GM19463 (cell line): ENCODE measurements around the gene IDE.
"Not testable (repeated sequence)": the region's sequence is repeated elsewhere in the genome, so short reads cannot be mapped to it uniquely, and the experiment has no call there.

Experiments
- ATAC-seq: cut with Tn5 transposase; IDR thresholded peaks from one replicate; pipeline ENCODE4 v1.9.1; 2021; ENCODE audit warnings: mild to moderate bottlenecking, moderate library complexity; ENCODE audit not compliant: unreplicated experiment

Gene IDE

DNA sequence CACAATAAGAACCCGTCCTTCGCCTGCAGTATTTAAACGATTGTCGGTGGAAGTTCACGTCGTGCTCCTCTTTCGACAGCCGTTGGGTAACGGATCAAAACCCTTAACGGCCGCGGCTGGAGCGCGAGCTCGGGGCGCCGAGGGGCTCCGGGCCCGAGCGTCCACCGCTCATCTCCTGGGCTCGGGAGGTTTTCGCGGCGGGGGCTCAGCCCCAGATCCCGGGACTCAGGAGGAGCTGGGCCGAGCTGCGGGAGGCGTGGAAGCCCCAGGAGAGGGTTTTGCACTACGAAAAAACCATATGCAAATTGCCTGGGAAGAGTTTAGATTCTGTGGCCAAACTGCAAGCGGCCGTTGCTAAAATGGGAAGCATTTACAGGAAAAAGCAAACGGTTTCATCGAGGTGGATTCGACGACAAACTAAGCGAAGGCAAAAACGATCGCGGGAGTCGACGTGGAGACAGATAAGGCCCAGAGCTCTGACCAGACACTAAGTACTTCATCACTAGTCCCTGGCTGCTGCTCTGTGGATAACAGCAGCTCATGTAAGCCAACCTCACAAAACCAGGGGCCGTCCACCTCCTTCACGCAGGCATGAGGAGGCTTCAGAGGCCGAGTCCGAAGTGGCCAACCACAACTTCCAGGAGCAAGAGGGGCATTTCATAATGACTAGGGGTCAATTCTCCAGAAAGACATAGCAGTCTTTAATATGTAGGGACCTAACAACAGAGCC lies 153.2 kb downstream of the IDE start:
- no peak for ATAC-seq

DNA sequence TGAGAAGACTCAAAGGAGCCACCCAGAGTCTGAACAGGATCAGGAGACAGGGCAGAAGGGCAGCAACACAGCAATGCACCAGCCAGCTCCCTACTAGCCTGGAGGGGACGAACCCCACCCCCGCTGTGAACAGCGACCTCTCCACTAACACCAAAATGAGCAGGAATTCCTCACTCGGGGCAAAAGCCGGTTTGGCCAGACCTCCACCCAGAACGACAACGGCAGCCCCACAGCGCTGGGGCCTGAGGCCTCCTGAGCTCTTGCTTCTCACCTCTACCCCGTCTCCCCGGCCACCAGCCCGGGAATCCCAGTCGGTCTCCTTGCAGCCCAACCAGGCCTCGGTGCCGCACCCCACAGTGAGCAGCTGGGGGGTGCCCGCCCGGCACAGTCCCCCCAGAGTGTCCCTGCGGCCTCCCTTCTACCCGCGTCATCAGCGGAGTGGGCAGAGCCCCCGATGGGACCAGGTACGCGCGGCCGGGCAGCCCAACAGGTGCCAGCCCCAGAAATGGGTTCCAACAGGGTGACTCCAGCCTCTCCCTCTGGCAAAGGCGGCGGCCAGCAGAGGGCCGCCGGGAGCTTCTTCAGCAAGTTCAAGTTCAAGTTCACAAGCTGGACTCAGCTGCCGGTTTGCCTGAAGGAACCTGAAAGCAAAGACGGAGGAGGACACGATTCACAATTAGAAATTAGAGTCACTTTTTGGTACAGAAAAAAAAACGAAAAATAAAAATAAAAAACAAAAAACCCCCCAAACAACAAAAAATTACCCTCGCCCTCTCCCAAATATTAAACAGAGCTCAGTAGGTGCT lies 153.9 kb downstream of the IDE start:
- no peak for ATAC-seq

DNA sequence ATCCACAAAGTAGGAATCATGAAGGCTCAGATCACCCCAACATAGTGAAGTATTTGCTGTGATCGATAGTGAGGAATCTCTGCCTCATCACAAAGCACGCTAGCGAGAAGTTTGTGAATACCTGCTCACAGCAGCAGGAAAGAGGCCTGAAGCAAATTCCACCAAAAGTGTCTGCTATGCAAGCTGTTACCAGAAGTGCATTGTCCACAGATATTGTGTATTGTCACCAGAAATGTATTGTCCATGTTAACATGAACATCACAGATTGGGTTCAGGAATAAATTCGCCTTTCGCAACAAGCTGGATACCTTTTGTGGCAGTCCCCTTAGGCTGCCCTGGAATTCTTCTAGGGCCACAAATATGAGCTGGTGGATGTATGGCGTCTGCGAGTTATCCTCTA lies 155.0 kb downstream of the IDE start:
- ATAC-seq = no peak

DNA sequence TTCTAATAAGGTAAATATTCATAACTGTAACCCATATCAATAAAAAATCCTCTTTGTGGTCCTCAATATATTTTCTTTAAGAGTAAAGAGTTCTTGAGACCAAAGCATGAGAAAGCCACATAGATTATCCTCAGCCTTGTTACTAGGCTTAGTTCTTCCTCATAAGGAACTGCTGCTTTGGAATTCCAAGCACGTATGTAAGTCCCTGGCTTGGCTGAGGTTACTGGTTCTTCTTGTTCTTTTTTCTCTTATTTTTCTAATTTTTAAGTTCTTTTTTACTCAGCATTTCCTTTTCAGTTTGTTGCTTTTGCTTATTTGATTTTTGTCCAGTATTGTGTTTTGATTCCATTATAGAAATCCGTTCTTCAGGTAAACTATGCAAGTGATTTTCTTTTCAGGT lies 155.7 kb downstream of the IDE start:
- no peak for ATAC-seq

DNA sequence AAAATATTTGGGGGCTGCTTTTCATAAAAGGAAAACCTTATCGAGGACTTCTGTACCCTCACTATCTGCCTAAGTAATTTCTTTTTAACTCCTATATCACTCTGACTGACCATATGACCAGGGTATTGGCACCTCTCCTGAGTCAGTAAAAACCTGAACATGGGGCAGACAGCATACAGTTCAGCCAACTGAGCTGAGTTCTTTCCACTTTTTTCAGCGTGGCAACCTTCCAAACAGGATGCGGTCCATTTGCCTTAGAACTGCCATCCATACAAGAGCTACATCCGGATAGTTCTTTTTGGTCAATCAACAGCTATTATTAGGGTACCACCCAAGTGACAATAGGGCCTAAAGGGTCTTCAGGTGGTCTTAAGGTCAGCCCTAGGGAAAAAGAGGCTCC lies 160.4 kb downstream of the IDE start:
- no peak for ATAC-seq

DNA sequence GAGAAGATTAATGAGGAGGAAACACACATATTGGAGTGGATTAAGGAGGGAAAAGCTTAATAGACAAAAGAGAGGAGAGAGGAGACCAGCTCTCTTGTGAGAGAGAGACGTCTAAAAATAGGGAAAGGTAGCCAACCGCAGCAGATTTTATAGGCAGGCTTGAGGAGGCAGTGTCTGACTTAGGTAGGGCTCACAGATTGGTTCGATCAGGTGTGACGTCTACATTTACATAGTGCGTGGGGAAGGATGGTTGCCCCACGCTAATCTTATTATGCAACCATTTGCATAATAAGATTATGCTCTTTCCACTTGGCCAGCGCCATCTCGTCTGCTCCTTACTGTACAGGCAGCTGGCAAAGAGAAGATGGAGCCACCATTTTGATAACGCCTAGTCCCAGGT lies 160.9 kb downstream of the IDE start:
- ATAC-seq = no peak

DNA sequence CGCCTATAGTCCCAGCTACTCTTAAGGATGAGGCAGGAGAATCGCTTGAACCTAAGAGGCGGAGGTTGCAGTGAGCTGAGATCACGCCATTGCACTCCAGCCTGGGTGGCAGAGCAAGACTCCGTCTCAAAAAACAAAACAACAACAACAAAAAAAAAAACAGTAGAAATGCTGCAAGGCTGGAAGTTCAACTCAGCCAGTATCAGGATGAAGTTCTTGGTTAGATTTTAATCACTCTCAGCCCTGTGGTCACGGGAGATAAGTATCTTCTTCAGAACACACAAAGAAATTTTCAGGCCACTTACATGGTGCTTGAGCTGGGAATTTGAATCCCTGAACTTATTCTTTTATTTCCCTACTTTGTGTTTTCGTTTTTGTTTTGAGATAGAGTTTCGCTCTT lies 162.5 kb downstream of the IDE start:
- ATAC-seq = no peak

DNA sequence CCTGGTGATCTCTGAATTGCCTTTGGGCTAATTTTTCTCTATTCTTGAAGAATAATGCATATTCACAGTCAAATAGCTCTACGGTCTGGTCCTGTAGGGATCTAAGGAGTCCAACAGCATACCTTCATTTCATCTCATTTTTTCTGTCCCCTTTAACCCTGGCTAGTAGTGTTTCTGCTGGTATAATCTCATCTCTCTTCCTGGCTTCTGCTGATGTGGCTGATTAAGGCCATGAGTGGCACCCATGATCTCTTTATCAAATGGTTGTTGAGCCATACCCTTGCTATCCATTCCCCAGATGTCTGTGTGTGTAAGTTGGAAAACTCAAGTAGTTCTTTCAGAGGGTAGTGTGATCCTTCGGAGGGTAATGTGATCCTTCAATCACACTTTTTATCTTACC lies 163.4 kb downstream of the IDE start:
- ATAC-seq = no peak

DNA sequence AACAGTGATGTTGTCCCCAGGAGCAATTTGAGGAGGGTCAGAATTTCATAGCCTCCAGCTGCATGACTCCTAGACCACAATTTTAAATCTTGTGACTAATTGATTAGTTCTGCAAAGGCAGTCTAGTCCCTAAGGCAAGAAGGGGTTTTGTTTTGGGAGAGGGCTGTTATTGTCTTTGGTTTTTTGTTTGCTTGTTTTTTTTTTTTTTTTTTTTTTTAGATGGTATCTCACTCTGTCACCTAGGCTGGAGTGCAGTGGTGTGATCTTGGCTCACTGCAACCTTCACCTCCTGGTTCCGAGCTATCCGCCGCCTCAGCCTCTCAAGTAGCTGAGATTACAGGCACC lies 165.9 kb downstream of the IDE start:
- no peak for ATAC-seq

DNA sequence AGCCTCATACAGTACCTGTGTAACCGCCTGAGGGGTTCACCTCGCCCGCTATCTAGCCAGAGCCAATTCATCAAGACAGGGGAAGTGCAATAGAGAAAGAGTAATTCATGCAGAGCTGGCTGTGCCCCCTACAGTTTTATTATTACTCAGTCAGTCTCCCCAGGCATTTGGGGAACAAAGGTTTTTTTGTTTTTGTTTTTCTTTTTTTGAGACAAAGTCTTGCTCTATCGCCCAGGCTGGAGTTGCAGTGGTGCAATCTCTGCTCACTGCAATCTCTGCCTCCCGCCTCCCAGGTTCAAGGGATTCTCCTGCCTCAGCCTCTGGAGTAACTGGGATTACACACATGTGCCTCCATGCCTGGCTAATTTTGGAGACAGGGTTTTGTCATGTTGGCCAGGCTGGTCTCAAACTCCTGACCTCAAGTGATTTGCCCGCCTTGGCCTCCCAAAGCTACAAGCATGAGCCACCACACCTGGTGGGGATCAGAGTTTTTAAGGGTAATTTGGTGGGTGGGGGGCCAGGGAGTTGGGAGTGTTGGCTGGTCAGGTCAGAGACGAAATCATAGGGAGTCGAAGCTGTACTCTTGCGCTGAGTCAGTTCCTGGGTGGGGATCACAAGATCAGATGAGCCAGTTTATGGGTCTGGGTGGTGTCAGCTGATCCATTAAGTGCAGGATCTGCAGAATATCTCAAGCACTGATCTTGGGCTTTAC lies 166.4 kb downstream of the IDE start:
- ATAC-seq = no peak

DNA sequence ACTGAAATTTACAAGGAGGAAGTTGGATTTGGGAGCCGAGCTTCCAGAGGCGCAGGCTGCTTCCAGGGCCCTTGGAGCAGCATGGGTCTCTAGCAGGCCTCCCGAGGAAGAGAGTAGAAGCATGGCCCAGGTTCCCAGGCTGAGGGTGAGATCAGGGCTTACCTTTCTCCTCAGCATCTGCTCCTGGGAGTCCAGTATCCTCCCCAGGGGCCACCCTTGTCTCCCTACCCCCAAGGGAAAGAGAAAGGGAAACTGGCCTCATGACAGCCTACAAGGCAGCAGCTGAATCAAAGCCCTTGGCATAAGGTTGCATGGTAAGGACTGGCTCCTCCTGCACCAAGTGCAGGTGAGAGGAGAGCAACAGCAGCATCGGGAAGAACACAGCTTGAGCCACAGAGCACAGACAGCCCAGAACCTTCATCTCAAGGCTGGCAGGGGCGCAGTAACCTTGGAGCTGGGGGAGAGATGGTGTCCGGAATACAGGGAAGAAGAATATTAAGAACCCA lies 168.4 kb downstream of the IDE start:
- no peak for ATAC-seq

DNA sequence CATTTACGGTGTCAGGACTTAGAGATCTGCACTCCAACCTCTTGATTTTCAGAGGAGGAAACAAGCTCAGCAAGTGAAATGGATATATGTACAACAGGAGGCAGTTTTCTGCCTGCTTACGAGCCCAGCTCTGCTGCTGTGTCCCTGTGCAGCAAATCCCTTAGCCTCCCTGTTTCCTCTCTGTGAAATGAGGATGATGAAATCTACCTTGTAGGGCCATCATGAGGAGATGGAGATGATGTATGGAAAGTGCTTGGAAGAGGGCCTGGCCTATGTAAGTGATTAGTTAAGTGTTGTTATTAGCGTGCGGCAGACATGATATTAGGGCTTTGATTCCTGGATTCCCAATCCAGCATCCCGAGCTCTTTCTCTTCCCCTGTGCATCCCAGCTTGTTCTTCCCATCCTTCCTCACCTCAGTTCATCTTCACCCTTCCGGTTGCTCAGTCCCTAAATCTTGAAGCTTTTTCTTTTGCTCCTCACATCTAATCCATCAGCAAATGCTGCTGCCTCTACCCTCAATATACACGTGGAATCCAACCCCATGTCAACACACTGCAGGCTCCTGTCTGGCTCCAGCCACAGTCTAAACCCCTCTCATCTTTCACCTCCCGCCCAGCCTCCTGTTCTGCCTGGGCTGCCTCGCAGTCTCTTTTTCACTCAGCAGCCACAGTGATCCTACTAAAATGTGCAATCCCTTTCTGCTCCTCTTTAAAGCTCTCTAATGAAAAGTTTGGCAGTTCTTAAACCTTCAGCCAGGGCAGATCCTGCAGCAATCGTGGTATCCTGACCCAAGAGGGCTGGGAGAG lies 169.1 kb downstream of the IDE start:
- no peak for ATAC-seq

DNA sequence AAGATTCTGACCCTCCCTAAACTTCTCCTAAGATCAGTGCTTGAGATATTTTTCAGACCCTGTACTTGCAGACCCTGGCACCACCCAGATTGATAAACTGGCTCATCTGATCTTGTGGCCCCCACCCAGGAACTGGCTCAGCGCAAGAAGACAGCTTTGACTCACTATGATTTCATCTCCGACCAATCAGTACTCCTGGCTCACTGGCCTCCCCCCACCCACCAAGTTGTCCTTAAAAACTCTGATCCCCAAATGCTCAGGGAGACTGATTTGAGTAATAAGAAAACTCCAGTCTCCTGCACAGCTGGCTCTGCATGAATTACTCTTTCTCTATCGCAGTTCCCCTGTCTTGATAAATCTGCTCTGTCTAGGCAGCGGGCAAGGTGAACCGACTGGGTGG lies 171.7 kb downstream of the IDE start:
- not testable (repeated sequence) for ATAC-seq
